GM19455 (cell line): Measurements from ENCODE around the gene ETFBKMT.
"Not testable (repeated sequence)": the region's sequence is repeated elsewhere in the genome, so short reads cannot be mapped to it uniquely, and the experiment has no call there.

Experiments used
- ATAC-seq: cut with Tn5 transposase; IDR thresholded peaks from one replicate; pipeline ENCODE4 v1.9.1; 2021; ENCODE audit not compliant: unreplicated experiment

ETFBKMT gene

GRCh38 chr12:31716998-31717397, 57.5 kb downstream of the ETFBKMT start:
- ATAC-seq: not testable (repeated sequence)

GRCh38 chr12:31718542-31719198, 59.2 kb downstream of the ETFBKMT start:
- not testable (repeated sequence) for ATAC-seq

DNA sequence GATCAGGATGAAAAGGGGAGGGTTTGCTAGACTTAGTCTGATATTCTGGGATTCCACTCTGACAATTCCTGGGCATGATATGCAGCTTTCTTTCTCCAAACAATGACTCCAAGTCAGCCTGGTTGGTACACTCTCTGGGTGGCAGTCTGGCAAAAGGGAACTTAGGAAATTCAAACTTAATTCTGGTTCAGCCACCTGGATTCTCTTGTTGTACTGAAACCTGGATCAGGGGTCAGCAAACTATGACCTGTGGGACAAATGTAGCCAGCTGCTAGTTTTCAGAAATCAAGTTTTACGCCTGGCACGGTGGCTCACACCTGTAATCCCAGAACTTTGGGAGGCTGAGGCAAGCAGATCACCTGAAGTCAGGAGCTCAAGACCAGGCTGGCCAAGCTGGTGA, 63.1 kb downstream of the ETFBKMT start:
- ATAC-seq: no peak
